ENCODE measurements around the gene DENND1B.
"Not testable (repeated sequence)": the region's sequence is repeated elsewhere in the genome, so short reads cannot be mapped to it uniquely, and the experiment has no call there.

The DENND1B gene

DNA sequence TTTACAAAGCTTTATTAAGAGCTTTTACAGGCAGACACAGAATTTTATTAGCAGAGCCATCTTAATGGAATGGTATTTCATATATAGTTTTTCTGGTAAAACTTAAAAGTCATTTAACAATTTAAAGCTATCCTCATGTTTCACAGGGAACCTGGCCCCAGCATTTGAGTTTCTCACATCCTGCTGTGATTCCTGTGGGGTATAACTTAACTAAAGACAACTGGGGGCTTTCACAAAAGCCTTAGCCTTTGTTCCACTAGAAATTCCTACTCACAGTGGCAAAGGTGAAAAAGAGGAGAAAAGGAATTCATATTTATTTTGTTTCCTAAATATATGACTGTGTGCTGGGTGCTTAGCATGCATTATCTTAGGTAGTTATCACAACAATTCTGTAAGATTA lies 233.9 kb downstream of the DENND1B start:
- DNase-seq, result no peak

GRCh38 chr1:197526736-197527371 lies 248.4 kb downstream of the DENND1B start:
- DNase-seq, result peak; percentile 64

GRCh38 chr1:197521118-197521739 lies 254.1 kb downstream of the DENND1B start:
- DNase-seq, result peak; percentile 25

DNA sequence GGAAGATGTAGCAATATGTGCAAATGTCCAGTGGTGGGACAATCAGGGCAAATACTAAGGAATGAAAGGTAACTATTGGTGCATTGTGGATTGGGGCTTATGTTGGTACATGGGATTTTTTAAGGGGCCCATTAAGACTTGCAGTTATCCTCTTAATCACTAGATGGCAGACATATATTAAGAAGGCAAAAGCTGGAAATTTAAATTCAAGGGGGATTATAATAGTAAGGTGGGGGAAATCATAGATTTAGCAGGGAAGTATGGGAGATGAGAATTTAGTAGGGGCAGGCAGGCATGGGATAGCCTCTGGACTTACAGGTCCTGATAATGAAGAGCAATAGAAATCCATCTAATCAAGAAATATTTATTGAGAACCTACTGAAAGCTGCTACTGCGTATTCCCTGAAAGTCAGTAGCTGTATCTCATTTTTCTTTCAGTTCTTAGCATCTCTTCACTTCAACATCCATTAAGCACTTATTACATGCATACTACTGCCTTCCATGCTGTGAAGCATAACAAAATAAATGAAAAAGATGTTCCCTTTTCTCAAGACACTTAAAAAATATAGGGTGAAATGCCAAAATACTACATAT lies 255.4 kb downstream of the DENND1B start:
- peak; percentile 7 for DNase-seq

DNA sequence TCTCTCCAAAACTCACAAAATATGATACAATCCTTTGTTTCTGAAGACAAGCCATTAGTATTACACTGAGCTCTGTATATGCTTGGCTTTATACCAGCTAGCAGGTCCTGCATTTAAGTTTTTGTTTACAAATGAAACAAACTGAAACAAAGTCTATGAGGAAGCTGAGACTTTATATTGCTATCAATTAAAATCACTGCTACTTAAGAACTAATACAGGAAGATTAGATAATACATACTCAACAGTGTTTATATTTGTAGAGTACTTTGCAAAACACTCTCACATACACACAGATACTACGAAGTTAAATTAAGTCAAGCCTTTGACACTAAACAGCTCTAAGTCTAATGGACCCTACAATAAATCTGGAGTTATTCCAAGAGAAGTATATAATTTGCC lies 259.9 kb downstream of the DENND1B start:
- DNase-seq, result no peak

GRCh38 chr1:197510691-197511378 lies 264.4 kb downstream of the DENND1B start:
- DNase-seq, result no peak

- DNase-seq, result no peak
These were observed 278.6 kb downstream of the DENND1B start for GRCh38 chr1:197496722-197497121.

DNA sequence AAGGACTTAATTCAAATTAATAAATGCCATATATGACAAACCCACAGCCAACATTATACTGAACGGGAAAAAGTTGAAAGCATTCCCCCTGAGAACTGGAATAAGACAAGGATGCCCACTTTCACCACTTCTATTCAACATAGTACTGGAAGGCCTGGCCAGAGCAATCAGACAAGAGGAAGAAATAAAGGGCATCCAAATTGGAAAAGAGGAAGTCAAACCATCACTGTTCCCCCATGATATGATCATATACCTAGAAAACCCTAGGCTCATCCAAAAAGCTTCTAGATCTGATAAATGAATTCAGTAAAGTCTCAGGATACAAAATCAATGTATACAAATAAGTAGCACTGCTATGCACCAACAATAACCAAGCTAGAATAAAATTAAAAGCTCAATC lies 283.8 kb downstream of the DENND1B start:
- DNase-seq, result not testable (repeated sequence)

DNA sequence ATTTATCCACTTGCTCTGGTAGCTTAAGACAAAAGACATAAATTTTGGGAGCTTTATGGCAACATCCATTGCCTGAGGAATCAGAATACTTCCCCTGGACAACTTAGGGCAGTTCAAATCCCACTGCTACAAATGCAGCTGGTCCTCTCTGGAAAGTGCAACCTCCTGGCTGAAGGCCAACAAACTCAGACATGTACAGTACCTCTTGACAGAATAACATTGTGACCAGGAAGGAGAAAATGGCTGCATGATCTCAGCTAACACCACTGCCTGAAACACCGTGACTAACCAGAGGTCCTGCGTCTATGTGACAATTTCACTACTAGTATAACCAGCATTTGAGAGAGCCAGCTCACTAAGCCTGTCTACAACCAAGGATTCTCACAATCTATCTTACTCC lies 288.3 kb downstream of the DENND1B start:
- DNase-seq, result no peak

- DNase-seq, result no peak
These were observed 289.5 kb downstream of the DENND1B start for GRCh38 chr1:197485790-197486189.

GRCh38 chr1:197481101-197481500 lies 294.2 kb downstream of the DENND1B start:
- no peak for DNase-seq

DNA sequence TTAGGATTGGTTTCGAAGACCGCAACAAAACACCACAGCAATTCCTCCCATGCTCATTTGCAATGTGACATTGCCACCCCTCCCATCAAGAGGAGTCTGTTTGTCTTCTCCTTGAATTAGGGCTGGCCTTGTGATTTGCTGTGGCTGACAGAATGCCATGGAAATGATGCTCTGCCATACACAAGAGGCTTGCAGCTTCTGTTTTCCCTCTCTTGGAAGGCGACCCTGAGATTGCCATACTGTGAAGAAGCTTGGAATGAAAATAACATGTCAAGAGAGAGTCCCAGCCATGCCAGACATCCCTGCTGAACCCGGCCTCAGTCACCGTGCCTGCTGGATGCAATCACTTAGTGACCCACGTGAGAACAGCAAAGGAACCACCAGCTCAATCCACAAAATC lies 294.8 kb downstream of the DENND1B start:
- DNase-seq, result no peak

GRCh38 chr1:197472141-197472540 lies 303.1 kb downstream of the DENND1B start:
- no peak for DNase-seq

- peak; percentile 51 for DNase-seq
These were observed 303.9 kb downstream of the DENND1B start for GRCh38 chr1:197471248-197471985.

- DNase-seq, result no peak
These were observed 304.9 kb downstream of the DENND1B start for GRCh38 chr1:197470330-197470729.

DNA sequence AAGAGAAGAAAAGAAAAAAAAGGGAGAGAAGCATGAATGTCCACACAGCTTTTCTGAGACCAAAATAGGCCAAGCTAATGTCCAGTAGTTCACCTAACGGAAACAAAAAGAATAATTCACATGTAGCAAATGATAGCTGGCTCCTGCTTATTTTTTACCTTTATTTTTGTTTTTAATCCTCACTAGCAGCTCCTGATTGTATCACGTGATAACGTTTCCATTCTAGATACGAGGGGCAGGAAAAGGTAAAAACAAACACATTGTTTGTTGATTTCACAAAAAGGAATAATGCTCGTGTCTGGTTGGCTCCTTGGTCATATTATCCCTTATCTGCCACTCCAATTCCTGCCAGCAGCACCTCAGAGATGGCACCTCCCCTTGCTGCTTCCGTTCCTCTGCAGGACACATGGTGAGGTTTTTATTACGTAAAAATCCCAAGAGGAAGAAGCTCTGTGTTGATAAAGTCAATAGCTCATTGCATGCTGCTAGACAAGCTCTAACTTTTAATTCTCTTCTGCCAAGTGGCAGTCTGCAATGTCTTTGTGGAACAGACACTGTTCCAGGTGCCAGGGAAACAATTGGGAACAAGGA lies 305.6 kb downstream of the DENND1B start:
- no peak for DNase-seq

- DNase-seq, result no peak
These were observed 306.6 kb downstream of the DENND1B start for GRCh38 chr1:197468543-197469175.

- DNase-seq, result no peak
These were observed 307.4 kb downstream of the DENND1B start for GRCh38 chr1:197467881-197468280.

DNA sequence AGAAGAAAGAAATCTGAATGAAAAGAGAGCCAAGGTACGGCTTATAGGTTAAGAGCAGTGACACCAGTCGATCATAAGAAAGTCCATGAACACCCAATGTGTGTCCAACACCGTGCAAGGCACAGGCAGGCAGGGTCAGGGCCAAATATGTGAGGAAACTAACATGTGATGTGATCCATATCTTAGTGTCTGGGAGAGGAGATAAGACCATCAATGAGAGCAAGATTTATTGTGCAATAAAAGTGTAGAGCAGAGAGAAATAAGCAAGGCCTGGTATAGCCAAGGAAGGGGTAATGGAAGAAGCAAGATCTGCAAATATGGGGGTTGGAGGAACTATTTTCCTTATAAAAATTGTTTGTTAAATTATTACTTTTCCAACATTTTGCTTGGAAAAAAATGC lies 308.5 kb downstream of the DENND1B start:
- DNase-seq, result no peak

DNA sequence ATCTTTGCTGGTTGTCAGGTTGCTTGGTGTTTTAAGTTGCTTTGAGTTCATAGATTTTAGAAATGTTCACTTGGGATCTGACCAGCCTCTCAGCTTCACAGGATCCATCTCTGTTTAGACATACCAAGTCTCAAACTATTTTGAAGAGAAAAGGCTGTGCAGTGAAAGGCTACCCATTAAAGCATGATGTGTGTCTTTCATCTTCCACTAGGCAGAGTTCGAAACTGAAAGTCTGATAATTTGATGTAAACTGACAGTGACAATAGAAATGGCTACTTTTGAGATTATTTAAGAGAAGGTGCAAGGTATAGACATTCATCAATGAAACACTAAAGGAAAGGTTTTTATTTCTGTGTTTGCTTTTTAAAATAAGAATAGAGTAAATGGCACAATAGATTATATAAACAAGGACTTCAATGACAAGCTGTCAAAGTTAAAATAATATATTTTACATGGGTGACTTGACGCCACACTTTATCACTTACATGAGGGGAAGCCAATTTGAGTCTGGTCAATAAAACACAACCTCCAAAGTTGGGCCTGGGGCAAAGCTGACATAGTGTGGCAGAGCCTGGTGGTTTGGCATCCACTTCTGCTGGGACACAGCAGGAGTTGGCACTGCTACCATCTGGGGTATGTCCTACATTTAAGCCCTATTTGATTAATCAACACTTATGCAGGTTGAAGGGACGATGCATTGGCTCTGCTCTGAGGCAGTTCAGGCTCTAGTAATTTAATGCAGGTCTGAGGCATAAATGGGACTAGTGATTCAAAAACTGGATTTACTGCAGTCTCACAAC lies 309.6 kb downstream of the DENND1B start:
- no peak for DNase-seq

GRCh38 chr1:197464044-197464443 lies 311.2 kb downstream of the DENND1B start:
- no peak for DNase-seq

All from NCI-H1694 treated with DMSO at 0.1 percent for 48 hours (cell line).